ENCODE data around the gene CELSR3. TPM values are rescaled to one million over a fixed set of nuclear protein-coding genes. Genes with fewer than 3 reads are reported as not detected.

CELSR3 gene
- total RNA-seq, 1 experiment from 2014 or later = 7.7 TPM

- DNase-seq (ENCODE audit: low read depth, low spot score) (no peak), ATAC-seq (peak; percentile 23; the same call in 1 of the 2 replicates)
- TF ChIP-seq POLR2AphosphoS5 (IDR thresholded peaks at IDR 0.05; ENCODE audit: low read depth, low read length) = no peak
- peaks cover 8% of the 10 kb centered on the region; the same call in 1 of the 2 replicates for H3K36me3 ChIP-seq (ENCODE audit: control insufficient read depth, insufficient read depth, low read length)
- intact Hi-C loops (cut with micrococcal nuclease; ENCODE audit: unreplicated experiment) = no loop called here
- H3K9me3 ChIP-seq (ENCODE audit: control insufficient read depth, insufficient read depth, low read depth, low read length) = no peaks in the 10 kb centered on the region
- in situ Hi-C loops (cut with HindIII; ENCODE audit: low pct_unique_long_range_greater_than_20kb, low sequenced_read_pairs) = no loop called here
- ChIA-PET CTCF (no interaction called here), POLR2A (no interaction called here)
- H3K27ac ChIP-seq (ENCODE audit: low read length) = no peak overlapping the region
- BruUV-seq (replicated peaks) = TSS peak; percentile 25
- no peak overlapping the region for H3K4me3 ChIP-seq (ENCODE audit: low read depth in 2 of 2, low read length in 2 of 2)
- H3K4me1 ChIP-seq (ENCODE audit: control insufficient read depth, insufficient read depth, low read length) = peaks cover 3% of the 10 kb centered on the region
- H3K27me3 ChIP-seq (ENCODE audit: control insufficient read depth, insufficient read depth, low read length) = no peaks in the 10 kb centered on the region
These were observed 46.4 kb upstream of the CELSR3 start for GRCh38 chr3:48709051-48709461.

- no peak overlapping the region for H3K27ac ChIP-seq (ENCODE audit: low read length)
- peaks cover 8% of the 10 kb centered on the region; the same call in 1 of the 2 replicates for H3K36me3 ChIP-seq (ENCODE audit: control insufficient read depth, insufficient read depth, low read length)
- TF ChIP-seq, protein P1, sequence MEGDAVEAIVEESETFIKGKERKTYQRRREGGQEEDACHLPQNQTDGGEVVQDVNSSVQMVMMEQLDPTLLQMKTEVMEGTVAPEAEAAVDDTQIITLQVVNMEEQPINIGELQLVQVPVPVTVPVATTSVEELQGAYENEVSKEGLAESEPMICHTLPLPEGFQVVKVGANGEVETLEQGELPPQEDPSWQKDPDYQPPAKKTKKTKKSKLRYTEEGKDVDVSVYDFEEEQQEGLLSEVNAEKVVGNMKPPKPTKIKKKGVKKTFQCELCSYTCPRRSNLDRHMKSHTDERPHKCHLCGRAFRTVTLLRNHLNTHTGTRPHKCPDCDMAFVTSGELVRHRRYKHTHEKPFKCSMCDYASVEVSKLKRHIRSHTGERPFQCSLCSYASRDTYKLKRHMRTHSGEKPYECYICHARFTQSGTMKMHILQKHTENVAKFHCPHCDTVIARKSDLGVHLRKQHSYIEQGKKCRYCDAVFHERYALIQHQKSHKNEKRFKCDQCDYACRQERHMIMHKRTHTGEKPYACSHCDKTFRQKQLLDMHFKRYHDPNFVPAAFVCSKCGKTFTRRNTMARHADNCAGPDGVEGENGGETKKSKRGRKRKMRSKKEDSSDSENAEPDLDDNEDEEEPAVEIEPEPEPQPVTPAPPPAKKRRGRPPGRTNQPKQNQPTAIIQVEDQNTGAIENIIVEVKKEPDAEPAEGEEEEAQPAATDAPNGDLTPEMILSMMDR (IDR thresholded peaks at IDR 0.05) = no peak
- TF ChIP-seq TCF7L2 (IDR thresholded peaks at IDR 0.05; ENCODE audit: low read depth, low read length) = no peak
- no peak for TF ChIP-seq POLR2AphosphoS5 (IDR thresholded peaks at IDR 0.05; ENCODE audit: low read depth, low read length)
- no peak for TF ChIP-seq SIN3A (IDR thresholded peaks at IDR 0.05; ENCODE audit: borderline replicate concordance, insufficient read depth, low read depth, low read length)
- no peak for TF ChIP-seq REST (IDR thresholded peaks at IDR 0.05; ENCODE audit: insufficient read depth in 1 of 2, low read depth in 2 of 2, low read length in 1 of 2)
- BruUV-seq (replicated peaks) = no TSS peak
- H3K27me3 ChIP-seq (ENCODE audit: control insufficient read depth, insufficient read depth, low read length) = no peaks in the 10 kb centered on the region
- H3K9me3 ChIP-seq (ENCODE audit: control insufficient read depth, insufficient read depth, low read depth, low read length) = no peaks in the 10 kb centered on the region
- DNase-seq (ENCODE audit: low read depth, low spot score) = no peak
- no peak for ATAC-seq
- intact Hi-C loops (cut with micrococcal nuclease; ENCODE audit: unreplicated experiment) = no loop called here
- H3K4me1 ChIP-seq (ENCODE audit: control insufficient read depth, insufficient read depth, low read length) = peaks cover 3% of the 10 kb centered on the region
- in situ Hi-C loops (cut with HindIII; ENCODE audit: low pct_unique_long_range_greater_than_20kb, low sequenced_read_pairs) = no loop called here
- CTCF ChIA-PET = interaction anchor here (0.6 kb wide), 1 partner anchor 22 kb away, joined by 16 read pairs; no protein-coding TSS in a partner anchor
- POLR2A ChIA-PET = interaction anchor here (0.6 kb wide), 1 partner anchor 378 kb away, joined by 3 read pairs; no protein-coding TSS in a partner anchor
- H3K4me3 ChIP-seq (ENCODE audit: low read depth in 2 of 2, low read length in 2 of 2) = no peak overlapping the region
These were observed 45.8 kb upstream of the CELSR3 start for GRCh38 chr3:48708481-48708889.

- ATAC-seq (no peak), DNase-seq (ENCODE audit: low read depth, low spot score) (no peak)
- in situ Hi-C loops (cut with HindIII; ENCODE audit: low pct_unique_long_range_greater_than_20kb, low sequenced_read_pairs) (no loop called here), intact Hi-C loops (cut with micrococcal nuclease; ENCODE audit: unreplicated experiment) (no loop called here)
- no TSS peak for BruUV-seq (replicated peaks)
- Histone ChIP-seq H3K27ac (ENCODE audit: low read length) (no peak overlapping the region), H3K36me3 (ENCODE audit: control insufficient read depth, insufficient read depth, low read length) (peaks cover 8% of the 10 kb centered on the region; the same call in 1 of the 2 replicates), H3K9me3 (ENCODE audit: control insufficient read depth, insufficient read depth, low read depth, low read length) (no peaks in the 10 kb centered on the region), H3K4me3 (ENCODE audit: low read depth in 2 of 2, low read length in 2 of 2) (no peak overlapping the region), H3K27me3 (ENCODE audit: control insufficient read depth, insufficient read depth, low read length) (no peaks in the 10 kb centered on the region), H3K4me1 (ENCODE audit: control insufficient read depth, insufficient read depth, low read length) (peaks cover 3% of the 10 kb centered on the region; the same call in 1 of the 2 replicates)
- no peak for TF ChIP-seq TCF7L2 (IDR thresholded peaks at IDR 0.05; ENCODE audit: low read depth, low read length)
- ChIA-PET CTCF (no interaction called here), POLR2A (interaction anchor here (0.5 kb wide), 1 partner anchor 231 kb away, joined by 3 read pairs; no protein-coding TSS in a partner anchor)
These were observed 44.5 kb upstream of the CELSR3 start for GRCh38 chr3:48707157-48707556.
